ENCODE results near the gene SLC9C1.

- TF ChIP-seq CTCF (conservative IDR thresholded peaks at IDR 0.05; ENCODE audit: low read depth, low read length) (no peak), EZH2 (IDR thresholded peaks at IDR 0.05; ENCODE audit: borderline replicate concordance, low read depth, low read length, poor library complexity, severe bottlenecking) (no peak)
Observed at GRCh38 chr3:112092496-112093179, 201.4 kb downstream of the SLC9C1 start.

Measured in A673 (cell line).